Stimulated activated CD4-positive, alpha-beta T cell treated with anti-CD3 and anti-CD28 coated beads, TNF-alpha, amount 100 ng/mL, for 1 hour (primary cell): ENCODE measurements around the gene RAP1GAP2.
"Not testable (repeated sequence)": the region's sequence is repeated elsewhere in the genome, so short reads cannot be mapped to it uniquely, and the experiment has no call there.

Experiments used
- DNase-seq, 3 donors: peaks; one replicate each; pipeline ENCODE4 v3.0.0-alpha.2; 2020; ENCODE audit warnings: low read depth in 3 of 3, low spot score in 1 of 3

The RAP1GAP2 gene

DNA sequence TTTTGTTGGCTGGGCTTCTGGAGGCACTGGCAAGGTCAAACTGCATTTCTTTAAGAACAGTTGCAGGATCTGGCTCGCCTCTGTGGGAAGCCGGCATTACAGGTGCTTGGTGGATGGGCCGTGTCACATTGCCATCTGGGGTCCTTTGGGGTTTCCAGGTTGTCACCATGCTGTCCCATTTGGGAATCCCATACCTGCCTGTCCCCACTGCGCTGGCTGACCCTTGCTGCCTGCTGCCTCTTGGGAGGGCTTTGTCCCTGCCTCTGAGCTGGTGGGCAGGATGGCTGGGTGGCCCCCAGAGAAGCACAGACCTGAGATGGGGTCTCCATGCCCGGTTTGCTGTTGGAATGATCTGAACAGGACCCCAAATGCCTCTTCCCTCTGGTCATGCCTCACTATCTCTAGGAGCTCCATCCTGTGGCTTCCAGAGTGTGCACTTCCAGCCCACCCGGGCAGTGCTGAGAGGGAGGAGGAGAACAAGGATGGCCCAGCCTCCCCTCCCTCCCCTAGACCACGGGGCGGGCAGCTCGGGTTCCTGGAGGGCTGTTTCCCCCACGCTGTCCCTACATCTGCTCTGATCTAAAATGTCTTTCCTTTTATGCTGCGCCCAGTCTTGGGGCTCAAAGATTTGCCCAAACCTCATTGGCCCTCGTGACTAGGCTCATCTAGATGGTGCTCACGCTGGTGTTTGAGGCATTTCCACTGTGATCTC, 239.2 kb downstream of the RAP1GAP2 start:
- no peak for DNase-seq

DNA sequence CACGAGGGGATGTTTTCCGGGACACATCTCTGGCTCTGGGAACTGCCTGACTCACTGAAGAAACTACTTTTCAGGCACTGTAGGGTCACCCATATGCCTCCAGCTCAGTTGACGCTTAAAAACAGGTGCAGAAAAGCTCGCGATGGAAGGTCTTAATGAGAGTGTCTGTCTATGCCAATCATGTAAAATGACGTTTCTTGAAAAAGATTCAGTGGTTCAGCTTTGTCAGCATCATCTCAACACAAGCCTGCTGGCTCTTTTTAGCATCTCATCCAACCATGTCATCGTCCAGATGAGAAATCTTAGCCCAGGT, 239.7 kb downstream of the RAP1GAP2 start:
- no peak for DNase-seq

DNA sequence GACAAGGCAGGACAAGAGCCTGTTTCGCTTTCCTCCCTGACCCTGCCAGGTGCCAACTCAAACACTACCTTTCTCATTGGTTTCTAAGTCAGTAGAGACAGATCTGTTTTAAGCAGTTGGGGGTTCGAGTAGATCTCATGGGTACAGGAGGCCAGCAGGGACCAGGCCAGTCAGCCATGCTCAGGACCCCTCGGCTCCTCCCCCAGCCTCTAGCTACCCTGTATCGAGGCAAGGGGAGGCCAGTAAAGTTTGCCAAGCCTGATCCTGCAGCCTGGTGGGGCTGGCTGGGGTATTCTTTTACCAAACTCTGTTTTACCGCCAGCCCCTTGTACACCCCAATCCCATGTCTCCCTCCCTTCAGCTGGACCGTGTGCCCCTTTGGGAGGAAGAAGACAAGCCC, 240.6 kb downstream of the RAP1GAP2 start:
- DNase-seq, result no peak

DNA sequence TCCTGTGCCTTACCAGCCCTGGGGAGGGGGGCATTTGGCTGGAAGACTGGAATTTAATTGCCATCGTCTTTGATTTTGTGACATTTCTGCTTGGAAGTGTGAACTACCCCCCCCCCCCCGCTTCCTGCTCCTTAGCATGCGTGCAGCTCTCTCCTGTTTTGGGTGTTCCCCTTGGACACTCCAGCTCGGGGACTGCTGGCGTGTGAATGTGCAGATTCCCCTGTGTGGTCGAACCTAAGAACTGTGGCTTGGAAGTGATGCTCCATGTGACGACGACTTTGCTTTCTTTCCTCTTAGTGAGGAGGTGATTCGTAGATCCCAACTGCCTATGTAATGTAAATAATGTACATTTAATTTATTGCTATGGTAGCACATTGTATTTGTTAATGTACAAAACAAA, 241.0 kb downstream of the RAP1GAP2 start:
- DNase-seq, result no peak

DNA sequence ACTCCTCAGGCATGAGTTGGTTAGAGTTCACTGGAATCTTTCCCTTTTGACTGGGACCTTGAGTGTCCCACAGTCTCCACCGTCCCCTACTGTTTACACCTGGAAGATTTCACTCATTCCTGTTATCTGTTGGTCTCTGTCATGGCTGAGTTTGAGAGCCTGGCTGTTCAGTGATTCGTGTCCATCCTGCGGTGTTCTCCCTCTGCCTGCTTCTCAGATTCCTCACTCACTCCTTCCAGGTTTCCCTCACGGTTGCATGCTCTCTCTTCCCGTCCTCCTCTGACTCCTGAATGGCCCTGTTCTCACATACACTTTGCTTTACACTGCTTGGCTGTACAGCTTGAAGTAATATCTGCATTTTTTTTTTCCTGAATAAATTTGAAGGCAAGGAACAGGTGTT, 242.7 kb downstream of the RAP1GAP2 start:
- DNase-seq, result no peak

DNA sequence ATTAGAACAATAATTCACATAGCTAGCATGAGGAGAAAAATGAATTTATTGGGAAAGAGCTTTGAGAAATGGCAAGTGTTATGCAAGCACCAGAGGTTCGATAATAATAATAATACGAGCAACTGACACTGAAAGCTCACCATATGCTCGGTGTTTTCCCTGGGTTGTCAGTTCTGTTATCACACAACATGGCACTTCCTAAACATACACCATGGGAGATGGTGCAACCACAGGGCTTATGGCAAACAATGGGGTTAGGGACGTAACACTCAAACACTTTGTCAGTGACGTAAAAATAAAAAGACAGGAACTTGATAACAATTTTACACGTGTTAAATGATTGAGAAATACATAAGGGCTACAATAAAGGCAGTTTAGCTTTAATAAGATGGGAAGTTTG, 243.5 kb downstream of the RAP1GAP2 start:
- DNase-seq, result no peak

DNA sequence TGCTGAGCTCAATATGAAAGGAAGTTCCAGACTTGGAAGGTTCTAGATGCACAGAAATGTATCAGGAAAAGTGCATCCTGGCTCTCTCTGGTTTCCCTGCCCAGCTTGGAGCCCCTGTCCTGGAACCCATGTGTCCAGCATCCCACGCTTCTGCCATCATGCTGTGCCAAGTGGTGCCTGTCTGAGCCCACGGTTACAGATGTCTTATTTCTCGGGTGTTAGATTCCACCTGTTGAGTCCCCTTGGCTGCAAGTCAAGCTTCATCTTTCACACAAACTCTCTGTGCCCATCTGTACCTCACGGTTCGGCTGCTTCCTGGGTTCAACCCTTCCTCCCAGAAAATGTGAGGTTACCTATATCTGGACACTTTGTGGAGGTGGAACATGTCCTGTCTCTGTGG, 244.6 kb downstream of the RAP1GAP2 start:
- no peak for DNase-seq

DNA sequence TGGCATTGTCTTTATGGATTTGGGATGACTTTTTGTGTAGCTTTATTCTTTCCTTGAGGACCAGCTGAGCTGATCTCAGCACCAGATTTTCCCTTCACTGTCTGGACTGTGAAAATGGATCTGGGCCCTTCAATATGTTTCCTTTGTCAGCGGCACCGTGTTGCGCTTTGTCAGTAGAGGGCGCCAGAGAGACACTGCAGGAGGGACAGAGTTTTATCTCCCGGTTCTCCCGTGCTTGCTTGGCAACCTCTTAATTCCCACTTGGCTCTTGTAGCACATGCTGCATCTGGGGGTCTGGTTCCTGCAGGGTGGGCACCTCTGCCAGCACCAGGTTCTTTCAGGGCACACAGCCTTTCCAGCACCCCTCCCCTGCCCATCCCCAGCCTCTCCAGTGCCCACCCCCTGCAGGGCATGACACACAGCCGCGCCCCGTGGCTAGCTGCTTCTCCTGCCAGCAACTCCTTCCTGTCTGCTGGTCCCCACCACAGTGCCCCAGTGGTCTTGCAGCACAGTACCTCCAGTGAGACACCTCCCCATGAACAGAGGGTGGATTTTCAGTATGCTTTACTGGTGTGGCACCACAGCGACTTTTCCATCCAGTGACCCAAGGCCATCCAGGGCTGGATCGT, 247.6 kb downstream of the RAP1GAP2 start:
- no peak for DNase-seq

DNA sequence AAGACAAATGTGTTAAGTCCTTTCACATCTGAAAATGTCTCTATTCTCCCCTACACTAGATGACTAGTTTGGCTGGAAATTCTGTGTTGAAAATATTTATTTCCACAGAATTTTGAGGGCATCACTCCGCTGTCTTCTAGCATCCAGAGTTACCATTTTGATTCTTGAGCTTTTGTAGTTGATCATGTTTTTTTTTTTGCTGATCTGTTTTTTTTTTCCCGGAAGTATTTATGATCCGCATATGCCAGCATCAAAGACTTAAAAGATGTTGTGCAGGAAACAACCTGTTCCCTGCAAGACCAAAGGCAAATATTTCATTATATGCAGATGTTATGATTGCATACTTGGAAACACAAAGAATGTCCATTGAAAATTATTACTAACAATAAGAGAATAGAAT, 250.5 kb downstream of the RAP1GAP2 start:
- no peak for DNase-seq

DNA sequence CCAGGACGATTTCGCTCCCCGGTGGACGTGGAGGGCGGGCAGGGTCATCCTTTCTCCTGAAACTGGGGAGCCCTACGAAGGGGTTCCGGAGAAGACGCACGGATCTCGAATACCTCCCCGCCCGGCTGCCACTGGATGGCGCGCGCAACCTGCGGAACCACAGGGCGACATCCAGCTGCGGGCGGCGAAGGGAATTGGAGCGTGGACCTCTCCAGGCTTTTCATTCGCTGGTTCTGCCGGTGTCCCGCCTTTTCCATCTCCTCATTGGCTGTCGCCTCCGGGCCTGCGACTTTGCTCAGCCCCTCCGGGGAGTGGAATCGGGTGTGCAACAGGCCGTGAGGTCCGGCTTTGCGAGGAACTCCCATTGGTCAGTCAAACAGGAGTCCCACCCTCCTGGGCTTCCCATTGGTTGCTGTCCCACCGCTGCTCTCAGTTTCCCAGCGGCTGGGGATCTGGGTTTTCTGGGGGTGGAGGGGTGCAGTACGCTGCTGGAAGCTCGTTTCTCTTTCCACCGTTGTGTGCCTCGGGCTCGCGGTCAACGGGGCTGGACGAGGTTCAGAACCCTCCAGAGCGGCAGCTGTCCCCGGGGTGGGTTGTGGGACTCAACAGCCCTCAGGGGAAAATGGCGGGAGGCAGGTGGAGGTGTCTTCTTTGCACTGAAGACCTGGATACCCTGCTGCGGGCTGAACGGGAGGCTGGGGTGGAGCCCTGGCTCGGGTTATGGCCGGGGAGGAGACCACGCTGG, 252.7 kb downstream of the RAP1GAP2 start:
- DNase-seq, result peak; percentile 83 to 86 (median 86)

DNA sequence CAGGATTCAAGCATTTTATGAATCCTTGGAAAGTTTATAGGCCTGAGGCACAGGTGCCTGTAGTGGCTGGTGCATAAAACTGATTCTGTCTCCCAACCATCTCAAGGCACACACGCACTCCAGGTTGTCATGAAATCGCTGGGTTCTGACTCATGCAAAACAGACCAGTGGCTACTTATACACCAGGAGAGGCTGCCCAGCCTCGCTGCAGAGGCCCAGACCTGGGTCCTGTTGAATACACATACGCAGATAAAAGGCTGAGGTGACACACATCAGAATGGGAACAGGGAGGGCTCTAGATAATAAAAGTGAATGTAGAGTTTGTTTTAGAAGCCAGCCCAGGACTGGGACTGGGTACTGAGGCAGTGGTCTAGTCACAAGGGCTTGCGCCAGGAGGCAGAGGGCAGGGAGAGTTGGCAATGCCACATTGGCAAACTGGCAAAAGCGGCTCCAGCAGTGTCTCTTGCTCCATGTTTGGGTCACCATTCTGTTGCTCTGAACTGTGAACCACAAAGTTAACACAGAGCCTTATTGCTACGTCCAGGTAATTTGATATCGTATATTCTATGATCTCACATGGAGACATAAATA, 253.6 kb downstream of the RAP1GAP2 start:
- DNase-seq, result no peak

DNA sequence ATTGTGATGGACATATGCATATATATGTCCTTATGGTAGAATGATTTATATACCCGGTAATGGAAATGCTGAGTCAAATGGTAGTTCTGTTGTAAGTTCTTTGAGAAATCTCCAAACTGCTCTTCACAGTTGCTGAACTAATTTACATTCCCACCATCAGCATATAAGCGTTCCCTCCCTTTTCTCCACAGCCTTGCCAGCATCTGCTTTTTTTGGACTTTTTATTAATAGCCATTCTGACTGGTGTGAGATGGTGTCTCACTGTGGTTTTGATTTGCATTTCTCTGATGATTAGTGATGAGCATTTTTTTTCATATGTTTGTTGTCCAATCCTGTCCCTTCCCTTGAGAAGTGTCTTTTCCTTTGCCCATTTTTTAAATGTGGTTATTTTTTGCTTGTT, 258.6 kb downstream of the RAP1GAP2 start:
- not testable (repeated sequence) for DNase-seq

DNA sequence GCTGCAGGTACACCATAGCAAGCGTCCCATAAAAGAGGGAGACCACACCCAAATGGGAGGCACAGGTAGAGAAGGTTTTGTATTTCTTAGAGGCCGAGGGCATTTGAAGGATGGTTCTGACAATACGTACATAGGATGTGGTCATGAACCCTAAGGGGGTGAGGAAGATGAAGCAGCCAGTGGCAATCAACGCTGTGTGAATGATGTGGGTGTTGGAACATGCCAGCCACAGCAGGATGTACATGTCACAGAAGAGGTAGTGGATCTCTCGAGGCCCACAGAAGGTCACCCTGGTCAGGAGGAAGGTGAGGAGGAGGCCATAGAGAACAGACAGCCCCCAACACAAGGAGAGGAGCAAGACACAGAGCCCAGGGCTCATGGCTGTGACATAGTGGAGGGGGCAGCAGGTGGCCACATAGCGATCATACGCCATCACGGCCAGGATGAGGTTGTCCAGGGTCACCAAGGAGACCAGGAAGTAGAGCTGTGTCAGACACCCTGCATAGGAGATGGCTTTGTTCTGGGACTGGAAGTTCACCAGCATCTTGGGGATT, 266.7 kb downstream of the RAP1GAP2 start:
- not testable (repeated sequence) for DNase-seq

DNA sequence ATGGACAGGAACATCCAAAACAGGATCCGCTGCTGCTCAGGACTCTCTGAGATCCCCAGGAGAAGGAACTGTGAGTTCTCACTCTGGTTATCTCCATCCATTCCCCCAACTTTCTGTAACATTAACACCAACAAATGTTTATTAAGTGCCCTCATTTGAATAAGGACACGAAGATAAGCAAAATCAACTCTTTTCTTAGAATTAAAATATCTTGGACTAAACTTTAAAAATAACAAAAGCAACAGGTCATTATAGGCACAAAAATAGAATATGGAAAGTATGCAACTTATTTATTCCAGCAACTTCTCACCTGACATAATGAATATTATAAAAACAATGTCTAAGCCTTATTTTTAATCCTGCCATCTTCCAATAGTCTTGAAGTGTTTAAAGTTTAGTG, 267.3 kb downstream of the RAP1GAP2 start, which contains the start of gene OR1D5:
TSS of gene OR1D5 (minus strand) at position 101 of the 400 bp plus-strand sequence. CDS start at position 101, 0 bp downstream.
- DNase-seq, result not testable (repeated sequence)

DNA sequence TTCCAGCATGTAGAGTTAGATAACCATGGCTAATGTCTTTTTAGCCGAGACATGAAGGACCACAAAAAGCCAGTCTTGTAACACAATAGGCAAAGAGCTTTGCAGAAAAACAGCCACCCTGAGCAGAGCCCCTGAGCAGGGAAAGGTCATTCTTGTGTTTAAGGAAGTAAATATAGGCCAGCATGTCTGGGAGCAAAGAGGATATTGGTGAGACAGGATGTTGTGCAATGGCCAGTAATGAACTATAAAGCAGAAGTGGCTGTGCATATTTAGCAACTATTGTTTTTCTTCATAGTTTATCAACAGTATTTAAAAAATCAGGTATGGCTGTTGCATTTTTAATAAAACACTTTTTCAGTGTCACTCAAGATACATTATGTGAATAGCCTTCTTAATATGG, 269.0 kb downstream of the RAP1GAP2 start:
- DNase-seq, result not testable (repeated sequence)

DNA sequence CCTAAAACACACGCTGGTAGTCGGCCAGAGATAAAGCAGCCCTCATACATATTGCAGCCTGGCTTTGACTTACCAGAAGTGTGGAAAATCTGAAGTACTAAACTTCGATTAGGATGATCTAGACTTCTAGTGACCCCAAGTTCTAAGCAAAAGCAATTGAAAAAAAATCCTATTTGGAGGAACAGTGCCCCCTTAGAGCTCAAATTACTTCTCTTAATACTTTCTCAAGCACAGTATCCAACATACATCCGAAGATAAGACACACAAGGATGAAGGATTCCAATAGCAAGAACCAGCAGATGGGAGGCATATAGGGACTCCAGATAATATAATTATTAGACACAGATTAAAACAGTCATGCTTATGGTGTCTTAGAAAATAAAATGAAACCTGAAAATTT, 277.6 kb downstream of the RAP1GAP2 start:
- not testable (repeated sequence) for DNase-seq
